Measurements from ENCODE around the gene NOS1.

DNA sequence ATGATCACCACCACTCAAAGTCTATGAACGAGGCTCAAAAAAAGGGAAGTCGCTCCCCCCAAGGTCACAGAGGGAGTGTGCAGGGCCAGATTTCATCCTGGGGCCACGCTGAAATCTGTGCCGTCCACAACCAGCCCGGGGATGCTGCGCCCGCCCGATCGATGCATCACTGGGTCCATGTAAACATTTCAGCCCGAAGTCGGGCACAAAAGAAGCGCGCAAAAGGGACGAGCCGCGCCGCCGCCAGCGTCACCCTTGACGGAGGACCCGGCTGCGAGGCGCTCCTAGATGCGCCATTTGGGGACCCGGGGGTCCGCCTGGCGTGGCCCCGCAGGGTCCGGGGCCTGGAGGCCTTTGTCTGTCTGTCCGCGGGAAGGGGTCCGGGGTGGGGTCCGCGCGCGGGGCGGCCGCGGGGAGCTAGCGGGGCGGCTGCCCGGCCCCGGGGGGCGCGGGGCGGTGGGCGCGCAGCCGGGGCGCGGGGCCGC, 171.7 kb downstream of the NOS1 start:
- TF ChIP-seq, protein P1, sequence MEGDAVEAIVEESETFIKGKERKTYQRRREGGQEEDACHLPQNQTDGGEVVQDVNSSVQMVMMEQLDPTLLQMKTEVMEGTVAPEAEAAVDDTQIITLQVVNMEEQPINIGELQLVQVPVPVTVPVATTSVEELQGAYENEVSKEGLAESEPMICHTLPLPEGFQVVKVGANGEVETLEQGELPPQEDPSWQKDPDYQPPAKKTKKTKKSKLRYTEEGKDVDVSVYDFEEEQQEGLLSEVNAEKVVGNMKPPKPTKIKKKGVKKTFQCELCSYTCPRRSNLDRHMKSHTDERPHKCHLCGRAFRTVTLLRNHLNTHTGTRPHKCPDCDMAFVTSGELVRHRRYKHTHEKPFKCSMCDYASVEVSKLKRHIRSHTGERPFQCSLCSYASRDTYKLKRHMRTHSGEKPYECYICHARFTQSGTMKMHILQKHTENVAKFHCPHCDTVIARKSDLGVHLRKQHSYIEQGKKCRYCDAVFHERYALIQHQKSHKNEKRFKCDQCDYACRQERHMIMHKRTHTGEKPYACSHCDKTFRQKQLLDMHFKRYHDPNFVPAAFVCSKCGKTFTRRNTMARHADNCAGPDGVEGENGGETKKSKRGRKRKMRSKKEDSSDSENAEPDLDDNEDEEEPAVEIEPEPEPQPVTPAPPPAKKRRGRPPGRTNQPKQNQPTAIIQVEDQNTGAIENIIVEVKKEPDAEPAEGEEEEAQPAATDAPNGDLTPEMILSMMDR (IDR thresholded peaks at IDR 0.05; ENCODE audit: poor library complexity, severe bottlenecking), result no peak
- TF ChIP-seq EP300 (conservative IDR thresholded peaks at IDR 0.05; ENCODE audit: poor library complexity, severe bottlenecking) (no peak), REST (IDR thresholded peaks at IDR 0.05; ENCODE audit: borderline replicate concordance) (no peak), MXI1 (conservative IDR thresholded peaks at IDR 0.05; ENCODE audit: poor library complexity, severe bottlenecking) (peak; percentile 3), SMC3 (conservative IDR thresholded peaks at IDR 0.05; ENCODE audit: poor library complexity) (no peak)
